Stimulated activated CD8-positive, alpha-beta memory T cell treated with anti-CD3 and anti-CD28 coated beads, Interleukin-12 subunit alpha, Interleukin-12 subunit beta, amount 100 ng/mL, for 24 hours (primary cell): ENCODE results near the gene FAM241B.

Experiments
- DNase-seq: peaks from one replicate; pipeline ENCODE4 v3.0.0-alpha.2; 2020; ENCODE audit errors: extremely low read depth

The FAM241B gene

DNA sequence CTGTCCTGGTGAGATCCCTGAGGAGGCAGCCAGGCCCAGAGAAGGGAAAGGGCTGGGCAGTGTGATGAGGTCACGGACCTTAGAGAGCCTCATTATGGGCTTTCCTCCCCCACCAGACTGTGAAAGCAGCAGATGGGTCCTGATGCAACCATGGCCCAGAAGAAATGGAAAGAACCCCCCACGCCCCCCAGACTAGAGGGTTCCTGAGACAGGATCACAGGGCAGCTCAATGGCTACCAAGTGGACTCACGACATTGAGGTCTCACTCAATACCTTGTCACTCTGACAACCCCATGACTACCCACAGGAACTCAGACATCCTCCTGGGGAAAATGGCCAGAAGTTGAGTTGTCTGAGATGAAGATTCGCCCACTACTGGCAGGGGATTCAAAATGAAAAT is 36.7 kb downstream of the FAM241B start:
- DNase-seq: no peak

- DNase-seq: no peak
Measured at GRCh38 chr10:69668721-69669120, 38.7 kb downstream of the FAM241B start.

- DNase-seq: no peak
Measured at GRCh38 chr10:69669409-69669808, 39.4 kb downstream of the FAM241B start.

GRCh38 chr10:69673521-69673920 is 43.5 kb downstream of the FAM241B start:
- DNase-seq: no peak

DNA sequence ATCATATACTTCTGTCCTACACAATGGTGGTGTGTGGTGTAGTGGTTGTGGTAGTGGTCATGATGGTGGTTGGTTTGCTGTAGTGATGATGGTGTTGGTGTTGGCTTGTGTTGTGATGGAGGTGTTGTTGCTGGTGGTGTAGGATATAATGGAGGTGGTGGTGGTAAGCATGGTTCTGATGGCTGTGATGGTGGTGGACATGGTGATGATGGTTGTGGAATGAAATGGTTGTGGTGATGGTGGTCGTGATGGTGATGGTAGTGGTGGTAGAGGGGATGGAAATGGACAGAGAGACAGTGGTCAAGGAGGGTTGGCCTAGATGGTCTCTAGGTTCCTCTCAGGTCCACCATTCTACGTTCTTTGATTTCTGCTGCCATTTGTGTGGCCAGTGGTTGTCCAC is 44.7 kb downstream of the FAM241B start:
- DNase-seq: no peak

GRCh38 chr10:69676301-69676700 is 46.3 kb downstream of the FAM241B start:
- no peak for DNase-seq

GRCh38 chr10:69677985-69678654 is 48.1 kb downstream of the FAM241B start:
- no peak for DNase-seq

DNA sequence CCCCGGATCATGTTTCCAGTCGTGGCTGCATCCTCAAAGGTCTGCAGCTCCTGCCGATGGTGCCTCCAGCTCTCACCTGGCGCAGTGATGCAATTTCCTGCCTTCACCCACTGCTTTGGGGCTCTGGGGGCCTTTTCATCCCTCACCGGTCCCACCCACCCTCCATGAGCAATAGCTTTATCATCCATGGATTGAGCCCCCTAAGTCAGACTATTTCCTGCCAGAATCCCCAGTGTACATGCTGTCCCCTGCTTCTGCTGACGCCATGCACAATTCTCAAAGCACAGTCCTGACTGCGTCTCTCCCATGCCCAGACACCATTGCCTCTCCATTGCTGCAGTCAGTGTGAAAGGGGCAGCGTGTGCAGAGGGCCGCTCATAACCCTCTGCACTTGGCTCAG is 49.7 kb downstream of the FAM241B start:
- DNase-seq: no peak

GRCh38 chr10:69680610-69681009 is 50.6 kb downstream of the FAM241B start:
- DNase-seq: no peak

DNA sequence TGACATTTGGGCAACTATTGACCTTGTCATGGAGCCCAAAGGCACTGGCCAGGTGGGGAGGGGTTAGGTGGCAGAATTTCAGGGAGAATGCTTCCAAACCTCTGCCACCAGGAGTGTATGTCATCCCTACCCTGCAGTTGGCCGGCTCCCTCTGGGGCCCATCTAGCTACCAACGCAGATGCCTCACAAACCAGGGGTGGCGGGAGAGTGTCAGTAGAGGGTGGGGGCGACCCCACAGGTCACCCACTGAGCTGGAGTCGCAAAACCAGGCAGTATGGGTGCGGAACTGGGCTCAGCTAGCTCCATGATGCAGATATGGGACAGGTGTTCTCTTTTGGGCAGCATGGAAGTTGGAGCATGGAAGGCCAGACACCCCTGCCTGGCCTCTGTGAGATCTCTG is 51.4 kb downstream of the FAM241B start:
- DNase-seq: no peak

- no peak for DNase-seq
Measured at GRCh38 chr10:69682955-69683474, 53.0 kb downstream of the FAM241B start.
